IMR-90 (cell line): ENCODE results near the gene DNAAF3. TPM values are rescaled to one million over a fixed set of nuclear protein-coding genes. Genes with fewer than 3 reads are reported as not detected.

Source experiments
- ATAC-seq: fragments of 200-7000 bp; cut with Tn5 transposase; 2 replicates; pipeline ENCODE4 v1.9.1; 2020; ENCODE audit warnings: low read depth, mild to moderate bottlenecking, moderate library complexity
- BruUV-seq: library from RNA; stranded (reverse); fragments of 400-500 nt; replicated peaks from 2 replicates; lab custom pipeline; 2021; lab: Mats Ljungman, UMichigan
- CTCF ChIA-PET: fragments of 300-600 bp; formaldehyde crosslinking; extraction: SDS; loops from one replicate; lab custom pipeline; 2021; ENCODE audit warnings: antibody characterized with exemption; lab: Yijun Ruan, JAX
- POLR2A ChIA-PET: fragments of 300-600 bp; sonication (Branson Sonifier 250); formaldehyde crosslinking; loops from one replicate; lab custom pipeline; 2022; ENCODE audit warnings: antibody characterized with exemption; ENCODE audit not compliant: unreplicated experiment; lab: Charles Lee
- DNase-seq: peaks from one replicate; pipeline ENCODE4 v3.0.0; 2013
- H2AFZ ChIP-seq: replicated peaks from 2 replicates; pipeline ENCODE3; 2013; ENCODE audit warnings: low read length, mild to moderate bottlenecking; ENCODE audit not compliant: poor library complexity
- H2AK5ac ChIP-seq: 2 replicates; pipeline ENCODE4 v1.6.1; 2013; ENCODE audit warnings: low read depth, low read length, inconsistent platforms
- H2AK9ac ChIP-seq: replicated peaks from 2 replicates; pipeline ENCODE3; 2013; ENCODE audit warnings: mild to moderate bottlenecking, low read depth, low read length, moderate library complexity; ENCODE audit not compliant: poor library complexity
- H2BK120ac ChIP-seq: 2 replicates; pipeline ENCODE4 v1.6.1; 2013; ENCODE audit warnings: low read depth, low read length, inconsistent platforms
- H2BK15ac ChIP-seq: 3 replicates; pipeline ENCODE4 v1.6.1; 2013; ENCODE audit warnings: low read depth, low read length, inconsistent platforms
- H2BK20ac ChIP-seq: 2 replicates; pipeline ENCODE4 v1.6.1; 2013; ENCODE audit warnings: low read depth, mild to moderate bottlenecking, inconsistent platforms, low read length, moderate library complexity
- H2BK5ac ChIP-seq: 2 replicates; pipeline ENCODE4 v1.6.1; 2013; ENCODE audit warnings: mild to moderate bottlenecking, low read depth, low read length, inconsistent platforms; ENCODE audit not compliant: poor library complexity, severe bottlenecking
- H3K14ac ChIP-seq: replicated peaks from 2 replicates; pipeline ENCODE4 v1.6.1; 2013; ENCODE audit warnings: low read depth, low read length, inconsistent platforms
- H3K18ac ChIP-seq: 2 replicates; pipeline ENCODE4 v1.6.1; 2013; ENCODE audit warnings: low read depth, low read length, control low read depth
- H3K23ac ChIP-seq: 2 replicates; pipeline ENCODE4 v1.6.1; 2013; ENCODE audit warnings: low read depth, low read length, inconsistent platforms
- H3K27ac ChIP-seq: 2 replicates; pipeline ENCODE4 v1.5.1; 2013; ENCODE audit warnings: mild to moderate bottlenecking, control low read depth, low read length; ENCODE audit not compliant: insufficient read depth
- H3K27me3 ChIP-seq: 2 replicates; pipeline ENCODE4 v1.6.1; 2013; ENCODE audit warnings: low read length; ENCODE audit not compliant: control insufficient read depth, insufficient read depth
- H3K36me3 ChIP-seq: 2 replicates; pipeline ENCODE4 v1.6.1; 2013; ENCODE audit warnings: low read length, mixed read lengths; ENCODE audit not compliant: control insufficient read depth, insufficient read depth
- H3K4ac ChIP-seq: 2 replicates; pipeline ENCODE4 v1.6.1; 2013; ENCODE audit warnings: low read depth, low read length, inconsistent platforms
- H3K4me1 ChIP-seq: 2 replicates; pipeline ENCODE4 v1.6.1; 2013; ENCODE audit warnings: low read length, mixed read lengths; ENCODE audit not compliant: control insufficient read depth, insufficient read depth
- H3K4me2 ChIP-seq: 2 replicates; pipeline ENCODE4 v1.6.1; 2013; ENCODE audit warnings: low read depth, mild to moderate bottlenecking, control low read depth, low read length, moderate library complexity
- H3K4me3 ChIP-seq: 2 replicates; pipeline ENCODE4 v1.5.1; 2013; ENCODE audit warnings: low read depth, mild to moderate bottlenecking, control low read depth, low read length, moderate library complexity; ENCODE audit not compliant: insufficient read depth
- H3K56ac ChIP-seq: 2 replicates; pipeline ENCODE4 v1.6.1; 2013; ENCODE audit warnings: low read length, inconsistent platforms; ENCODE audit not compliant: insufficient read depth; ENCODE audit errors: extremely low read depth
- H3K79me1 ChIP-seq, 2 experiments: 2 replicates each; pipeline ENCODE4 v1.6.1; 2013; ENCODE audit warnings: low read length in 2 of 2, inconsistent platforms in 1 of 2, low read depth in 1 of 2
- H3K9ac ChIP-seq: 2 replicates; pipeline ENCODE4 v1.6.1; 2013; ENCODE audit warnings: low read depth, low read length, control low read depth
- H3K9me1 ChIP-seq: 2 replicates; pipeline ENCODE4 v1.6.1; 2013; ENCODE audit warnings: low read length, inconsistent platforms; ENCODE audit not compliant: insufficient read depth
- H3K9me3 ChIP-seq: 2 replicates; pipeline ENCODE4 v1.6.1; 2013; ENCODE audit warnings: low read length; ENCODE audit not compliant: control insufficient read depth, insufficient read depth
- H4K20me1 ChIP-seq: 2 replicates; pipeline ENCODE4 v1.6.1; 2013; ENCODE audit warnings: low read length, inconsistent platforms; ENCODE audit not compliant: insufficient read depth
- H4K5ac ChIP-seq: 2 replicates; pipeline ENCODE4 v1.6.1; 2013; ENCODE audit warnings: mild to moderate bottlenecking, low read depth, low read length, control low read depth
- H4K8ac ChIP-seq, 2 experiments: 2 replicates each; pipeline ENCODE4 v1.6.1; 2013; ENCODE audit warnings: low read depth in 2 of 2, low read length in 2 of 2, control low read depth in 1 of 2, inconsistent platforms in 1 of 2
- H4K91ac ChIP-seq: 2 replicates; pipeline ENCODE4 v1.6.1; 2013; ENCODE audit warnings: low read depth, low read length, inconsistent platforms; ENCODE audit not compliant: insufficient read depth
- BHLHE40 ChIP-seq: fragments of 150-350 bp; IDR thresholded peaks from 2 replicates; pipeline ENCODE4 v1.6.1; 2016; ENCODE audit warnings: mild to moderate bottlenecking, low read depth, low read length
- CEBPB ChIP-seq: IDR thresholded peaks from 2 replicates; pipeline ENCODE4 v1.6.1; 2012; ENCODE audit warnings: low read depth, low read length, improper control_type of control experiment
- CHD1 ChIP-seq: IDR thresholded peaks from 2 replicates; pipeline ENCODE4 v1.6.1; 2012; ENCODE audit warnings: low read depth, low read length, improper control_type of control experiment
- CTCF ChIP-seq: conservative IDR thresholded peaks from 2 replicates; pipeline ENCODE4 v1.5.1; 2012; ENCODE audit warnings: mild to moderate bottlenecking, low read depth, low read length, improper control_type of control experiment
- ELK1 ChIP-seq: fragments of 150-350 bp; IDR thresholded peaks from 2 replicates; pipeline ENCODE4 v1.6.1; 2016; ENCODE audit warnings: low read depth, mild to moderate bottlenecking, low read length, moderate library complexity, borderline replicate concordance
- FOS ChIP-seq: fragments of 150-350 bp; IDR thresholded peaks from 2 replicates; pipeline ENCODE4 v1.6.1; 2016; ENCODE audit warnings: low read depth, low read length
- MAFK ChIP-seq: IDR thresholded peaks from 2 replicates; pipeline ENCODE4 v1.6.1; 2012; ENCODE audit warnings: low read depth, low read length, improper control_type of control experiment
- MAZ ChIP-seq: IDR thresholded peaks from 2 replicates; pipeline ENCODE4 v1.6.1; 2012; ENCODE audit warnings: low read depth, mild to moderate bottlenecking, low read length, improper control_type of control experiment, moderate library complexity, borderline replicate concordance
- MXI1 ChIP-seq: IDR thresholded peaks from 2 replicates; pipeline ENCODE4 v1.6.1; 2012; ENCODE audit warnings: low read depth, mild to moderate bottlenecking, low read length, moderate library complexity, borderline replicate concordance
- NFE2L2 ChIP-seq: fragments of 150-350 bp; IDR thresholded peaks from 2 replicates; pipeline ENCODE4 v1.6.1; 2016; ENCODE audit warnings: low read depth, mild to moderate bottlenecking, low read length
- POLR2A ChIP-seq: IDR thresholded peaks from 2 replicates; pipeline ENCODE4 v1.6.1; 2012; ENCODE audit warnings: mild to moderate bottlenecking, low read depth, low read length
- RAD21 ChIP-seq: IDR thresholded peaks from 2 replicates; pipeline ENCODE4 v1.6.1; 2012; ENCODE audit warnings: low read length, improper control_type of control experiment
- RCOR1 ChIP-seq: IDR thresholded peaks from 2 replicates; pipeline ENCODE4 v1.6.1; 2012; ENCODE audit warnings: mild to moderate bottlenecking, low read length, improper control_type of control experiment; ENCODE audit not compliant: insufficient replicate concordance
- RFX5 ChIP-seq: IDR thresholded peaks from 2 replicates; pipeline ENCODE4 v1.8.0; 2012; ENCODE audit warnings: low read depth, mild to moderate bottlenecking, low read length, moderate library complexity
- SMC3 ChIP-seq: fragments of 150-350 bp; IDR thresholded peaks from 2 replicates; pipeline ENCODE4 v1.6.1; 2016; ENCODE audit warnings: low read depth, mild to moderate bottlenecking, antibody characterized with exemption, low read length, moderate library complexity
- USF2 ChIP-seq: fragments of 150-350 bp; IDR thresholded peaks from 2 replicates; pipeline ENCODE4 v1.6.1; 2017; ENCODE audit warnings: mild to moderate bottlenecking, antibody characterized with exemption, low read length, low read depth
- dilution Hi-C: fragments of 300-500 bp; cut with HindIII; formaldehyde crosslinking; loops from one replicate; pipeline ENCODE4 v1.14.3; 2018; ENCODE audit warnings: low sequenced_read_pairs; ENCODE audit not compliant: unreplicated experiment
- in situ Hi-C: fragments of 300-500 bp; cut with MboI; formaldehyde crosslinking; loops from 3 replicates; pipeline ENCODE4 v1.14.3; 2019; ENCODE audit warnings: low sequenced_read_pairs, inconsistent platforms, mixed read lengths
- intact Hi-C: fragments of 100-400 bp; cut with micrococcal nuclease; formaldehyde crosslinking; loops from 2 replicates; pipeline ENCODE4 v1.10.0; 2022
- polyA plus RNA-seq, 3 experiments: library from polyadenylated mRNA; depleted of rRNA; stranded (reverse); fragments of >200 nt; gene quantifications; 2 replicates each; pipeline ENCODE4 v1.2.3, GENCODE V29; 2012; ENCODE audit warnings: low replicate concordance in 1 of 3
- total RNA-seq: library from RNA; depleted of rRNA; stranded (reverse); fragments of >200 nt; gene quantifications from 2 replicates; pipeline ENCODE4 v1.2.3, GENCODE V29; 2012

Gene DNAAF3
- total and polyA plus RNA-seq, 2 of the 4 experiments (the other 2 are of a cell fraction), result 0.34 TPM; not detected in 1

- H3K14ac ChIP-seq, result no peak overlapping the region
- BruUV-seq, result no TSS peak
- CTCF ChIA-PET, result no interaction called here
- no peak overlapping the region for H4K91ac ChIP-seq
- POLR2A ChIA-PET, result no interaction called here
- H3K9me3 ChIP-seq, result no peaks in the 10 kb centered on the region
- H4K8ac ChIP-seq, result no peak overlapping the region
- H3K79me1 ChIP-seq, result no peaks in the 10 kb centered on the region
- H3K4me1 ChIP-seq, result peaks cover 1% of the 10 kb centered on the region; the same call in 1 of the 2 replicates
- DNase-seq, result no peak
- no peaks in the 10 kb centered on the region for H3K9me1 ChIP-seq
- H2BK20ac ChIP-seq, result no peak overlapping the region
- H2BK120ac ChIP-seq, result no peak overlapping the region
- no peak overlapping the region for H3K9ac ChIP-seq
- no peak overlapping the region for H2BK15ac ChIP-seq
- H4K5ac ChIP-seq, result no peak overlapping the region
- no peak overlapping the region for H3K4me3 ChIP-seq
- no peaks in the 10 kb centered on the region for H4K20me1 ChIP-seq
- no peak overlapping the region for H2BK5ac ChIP-seq
- H3K23ac ChIP-seq, result no peak overlapping the region
- no peak for TF ChIP-seq SMC3
- no peak for TF ChIP-seq FOS
- TF ChIP-seq CEBPB, result no peak
- no peak for TF ChIP-seq USF2
- no peak for TF ChIP-seq ELK1
- no peak for TF ChIP-seq RFX5
- no peak for TF ChIP-seq MAZ
- TF ChIP-seq BHLHE40, result no peak
- TF ChIP-seq RAD21, result no peak
- TF ChIP-seq MAFK, result no peak
- no peak for TF ChIP-seq CHD1
- TF ChIP-seq CTCF, result no peak
- TF ChIP-seq POLR2A, result no peak
- TF ChIP-seq NFE2L2, result no peak
- TF ChIP-seq MXI1, result no peak
- TF ChIP-seq RCOR1, result no peak
- in situ Hi-C loops (no loop called here), dilution Hi-C loops (no loop called here), intact Hi-C loops (no loop called here)
- peaks cover 43% of the 10 kb centered on the region for H3K27me3 ChIP-seq
- H3K4ac ChIP-seq, result no peak overlapping the region
- no peak overlapping the region for H3K56ac ChIP-seq
- no peak for ATAC-seq
- no peaks in the 10 kb centered on the region for H3K36me3 ChIP-seq
- H3K27ac ChIP-seq, result no peak overlapping the region
- H2AK9ac ChIP-seq, result no peak overlapping the region
- peak overlapping the region; percentile 44 for H2AFZ ChIP-seq
- H2AK5ac ChIP-seq, result no peak overlapping the region
- H3K18ac ChIP-seq, result no peak overlapping the region
- H3K4me2 ChIP-seq, result no peak overlapping the region
These were observed 14.4 kb downstream of the DNAAF3 start for GRCh38 chr19:55152017-55152416.
